PC-9 (cell line): ENCODE data around the gene LSMEM2. TPM values are rescaled to one million over a fixed set of nuclear protein-coding genes. Genes with fewer than 3 reads are reported as not detected.

Experiments
- BruUV-seq: library from RNA; stranded (reverse); fragments of 400-500 nt; replicated peaks from 2 replicates; lab custom pipeline; 2021; lab: Mats Ljungman, UMichigan
- CTCF ChIA-PET: fragments of 300-600 bp; sonication (Branson Sonifier 250); formaldehyde crosslinking; loops from one replicate; lab custom pipeline; 2022; ENCODE audit warnings: antibody characterized with exemption; lab: Charles Lee
- POLR2A ChIA-PET: fragments of 300-600 bp; sonication (Branson Sonifier 250); formaldehyde crosslinking; loops from one replicate; lab custom pipeline; 2022; ENCODE audit warnings: antibody characterized with exemption; ENCODE audit not compliant: unreplicated experiment; lab: Charles Lee
- DNase-seq, 2 experiments: peaks; one replicate each; pipeline versions ENCODE4 v3.0.0 to v3.0.0-alpha.2; 2015 to 2022; ENCODE audit warnings: mixed read lengths in 1 of 2
- H2AFZ ChIP-seq: fragments of 200-600 bp; sonication (generic); 2 replicates; pipeline ENCODE4 v1.8.1; 2017; ENCODE audit warnings: antibody characterized with exemption
- H3F3A ChIP-seq: fragments of 200-600 bp; sonication (generic); 2 replicates; pipeline ENCODE4 v1.8.1; 2017; ENCODE audit warnings: antibody characterized with exemption, mild to moderate bottlenecking, low read depth; ENCODE audit not compliant: insufficient read depth
- H3K27ac ChIP-seq: fragments of 200-600 bp; sonication (generic); 2 replicates; pipeline ENCODE4 v1.6.1; 2016; ENCODE audit warnings: mixed run types
- H3K27me3 ChIP-seq: fragments of 200-600 bp; sonication (generic); 2 replicates; pipeline ENCODE4 v1.6.1; 2016; ENCODE audit warnings: low read depth, mixed run types; ENCODE audit not compliant: insufficient read depth
- H3K36me3 ChIP-seq: fragments of 200-600 bp; sonication (generic); 2 replicates; pipeline ENCODE4 v1.6.1; 2016; ENCODE audit warnings: low read depth, mixed run types
- H3K4me1 ChIP-seq: fragments of 200-600 bp; sonication (generic); replicated peaks from 2 replicates; pipeline ENCODE4 v1.6.1; 2016; ENCODE audit warnings: mixed run types; ENCODE audit not compliant: insufficient read depth
- H3K4me2 ChIP-seq: fragments of 200-600 bp; sonication (generic); 2 replicates; pipeline ENCODE4 v1.6.1; 2017; ENCODE audit warnings: mixed run types
- H3K4me3 ChIP-seq: fragments of 200-600 bp; sonication (generic); 2 replicates; pipeline ENCODE4 v1.6.1; 2016; ENCODE audit warnings: mixed run types
- H3K79me2 ChIP-seq: fragments of 200-600 bp; sonication (generic); 2 replicates; pipeline ENCODE4 v1.6.1; 2017; ENCODE audit warnings: low read depth, mixed run types
- H3K9me2 ChIP-seq: fragments of 200-600 bp; sonication (generic); 2 replicates; pipeline ENCODE4 v1.8.1; 2017; ENCODE audit warnings: mild to moderate bottlenecking; ENCODE audit not compliant: insufficient read depth
- H3K9me3 ChIP-seq: fragments of 200-600 bp; sonication (generic); 2 replicates; pipeline ENCODE4 v1.8.1; 2016; ENCODE audit warnings: low read depth; ENCODE audit not compliant: insufficient read depth
- H4K20me1 ChIP-seq: fragments of 200-600 bp; sonication (generic); 2 replicates; pipeline ENCODE4 v1.8.1; 2017; ENCODE audit not compliant: insufficient read depth
- CTCF ChIP-seq: fragments of 200-600 bp; sonication (generic); conservative IDR thresholded peaks from 2 replicates; pipeline ENCODE4 v1.6.1; 2017; ENCODE audit warnings: mixed run types, antibody characterized with exemption, mild to moderate bottlenecking, moderate library complexity
- EZH2 ChIP-seq: fragments of 200-600 bp; sonication (generic); IDR thresholded peaks from 2 replicates; pipeline ENCODE4 v1.8.0; 2017; ENCODE audit warnings: antibody characterized with exemption, low read depth
- intact Hi-C: fragments of 100-400 bp; cut with micrococcal nuclease; formaldehyde crosslinking; loops from one replicate; pipeline ENCODE4 v1.10.0; 2022; ENCODE audit not compliant: unreplicated experiment
- total RNA-seq: library from RNA; stranded (reverse); gene quantifications from 2 replicates; pipeline ENCODE4 v1.2.3, GENCODE V29; 2021

Gene LSMEM2
- total RNA-seq, 1 experiment from 2014 or later, result 0.55 TPM

- Histone ChIP-seq H3K27ac (no peak overlapping the region), H2AFZ (no peak overlapping the region), H3K9me2 (no peaks in the 10 kb centered on the region), H3K27me3 (no peaks in the 10 kb centered on the region), H3K9me3 (no peaks in the 10 kb centered on the region), H3K4me2 (no peak overlapping the region), H3K4me1 (peaks cover 39% of the 10 kb centered on the region), H3F3A (peaks cover 24% of the 10 kb centered on the region), H4K20me1 (no peaks in the 10 kb centered on the region), H3K79me2 (peaks cover 15% of the 10 kb centered on the region), H3K36me3 (no peaks in the 10 kb centered on the region), H3K4me3 (no peak overlapping the region)
- CTCF ChIA-PET, result no interaction called here
- intact Hi-C loops, result loop anchor here (1.0 to 5.0 kb wide), 5 partner anchors 13 to 151 kb away; no protein-coding TSS in a partner anchor
- BruUV-seq, result no TSS peak
- TF ChIP-seq CTCF (no peak), EZH2 (no peak)
- POLR2A ChIA-PET, result no interaction called here
- no peak for DNase-seq
Measured at GRCh38 chr3:50273689-50274065, 5.2 kb upstream of the LSMEM2 start.

DNA sequence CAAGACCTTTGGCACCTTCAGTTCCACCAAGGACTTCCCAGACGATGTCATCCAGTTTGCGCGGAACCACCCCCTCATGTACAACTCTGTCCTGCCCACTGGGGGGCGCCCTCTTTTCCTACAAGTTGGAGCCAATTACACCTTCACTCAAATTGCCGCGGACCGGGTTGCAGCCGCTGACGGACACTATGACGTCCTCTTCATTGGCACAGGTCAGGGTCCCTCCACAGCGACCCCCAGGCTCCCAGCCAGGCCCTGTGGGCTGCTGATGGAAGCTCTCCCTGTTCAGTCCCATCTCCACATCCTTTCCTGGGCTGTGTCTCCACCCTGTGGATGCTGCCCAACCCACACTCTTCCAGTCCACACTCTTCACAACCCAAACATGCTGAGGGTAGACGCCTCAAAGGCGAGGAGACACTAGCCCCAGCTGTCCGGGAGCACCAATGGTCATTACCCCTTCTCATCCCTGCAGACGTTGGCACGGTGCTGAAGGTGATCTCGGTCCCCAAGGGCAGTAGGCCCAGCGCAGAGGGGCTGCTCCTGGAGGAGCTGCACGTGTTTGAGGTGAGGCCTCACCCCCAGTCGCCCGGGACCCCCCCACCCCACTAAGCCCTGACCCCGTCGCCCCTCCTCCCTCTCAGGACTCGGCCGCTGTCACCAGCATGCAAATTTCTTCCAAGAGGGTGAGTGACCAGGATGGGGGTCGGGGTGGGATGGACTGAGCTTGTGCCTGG is 4.3 kb upstream of the LSMEM2 start:
- intact Hi-C loops, result loop anchor here (1.0 to 5.0 kb wide), 2 partner anchors 50 to 152 kb away; no protein-coding TSS in a partner anchor
- H2AFZ ChIP-seq, result no peak overlapping the region
- no peaks in the 10 kb centered on the region for H3K36me3 ChIP-seq
- no peaks in the 10 kb centered on the region for H3K9me3 ChIP-seq
- no peak overlapping the region for H3K4me3 ChIP-seq
- H3K4me1 ChIP-seq, result peaks cover 33% of the 10 kb centered on the region
- no peak overlapping the region for H3K27ac ChIP-seq
- no peak overlapping the region for H3K4me2 ChIP-seq
- ChIA-PET CTCF (interaction anchor here (0.6 kb wide), 1 partner anchor 10 kb away, joined by 3 read pairs; no protein-coding TSS in a partner anchor), POLR2A (no interaction called here)
- no TSS peak for BruUV-seq
- H3K27me3 ChIP-seq, result no peaks in the 10 kb centered on the region
- no peaks in the 10 kb centered on the region for H4K20me1 ChIP-seq
- peaks cover 15% of the 10 kb centered on the region for H3K79me2 ChIP-seq
- H3F3A ChIP-seq, result peaks cover 17% of the 10 kb centered on the region
- peak in 1 of 2 experiments; percentile 52 for DNase-seq
- TF ChIP-seq EZH2 (no peak), CTCF (peak; percentile 85)
- no peaks in the 10 kb centered on the region for H3K9me2 ChIP-seq

DNA sequence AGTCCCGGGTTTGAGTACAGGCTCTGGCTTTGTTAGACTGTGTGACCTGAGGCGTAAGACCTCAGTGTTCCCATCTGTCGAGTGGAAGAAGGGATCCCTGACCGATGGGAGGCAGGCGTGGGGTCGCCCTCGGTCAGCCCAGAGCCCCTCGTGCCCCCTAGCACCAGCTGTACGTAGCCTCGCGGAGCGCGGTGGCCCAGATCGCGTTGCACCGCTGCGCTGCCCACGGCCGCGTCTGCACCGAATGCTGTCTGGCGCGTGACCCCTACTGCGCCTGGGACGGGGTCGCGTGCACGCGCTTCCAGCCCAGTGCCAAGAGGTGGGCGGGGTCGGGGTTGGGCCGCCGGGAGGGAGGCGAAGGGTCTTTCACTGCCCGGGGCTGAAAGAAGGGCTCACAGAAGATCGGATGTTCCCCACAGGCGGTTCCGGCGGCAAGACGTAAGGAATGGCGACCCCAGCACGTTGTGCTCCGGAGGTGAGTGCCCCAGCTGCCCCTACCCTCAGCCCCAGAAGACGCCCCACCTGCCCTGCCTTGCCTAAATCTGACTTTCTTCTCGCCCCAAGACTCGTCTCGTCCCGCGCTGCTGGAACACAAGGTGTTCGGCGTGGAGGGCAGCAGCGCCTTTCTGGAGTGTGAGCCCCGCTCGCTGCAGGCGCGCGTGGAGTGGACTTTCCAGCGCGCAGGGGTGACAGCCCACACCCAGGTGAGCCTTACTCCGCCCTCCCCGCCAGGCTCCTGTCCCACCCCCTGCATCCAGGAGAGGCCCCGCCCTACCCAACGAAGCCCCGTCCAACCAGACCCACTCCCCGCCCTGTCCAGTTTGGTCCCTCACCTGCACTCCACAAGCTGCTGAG is 3.5 kb upstream of the LSMEM2 start:
- no TSS peak for BruUV-seq
- no peak overlapping the region for H3K27ac ChIP-seq
- no peak overlapping the region for H3K4me2 ChIP-seq
- peaks cover 13% of the 10 kb centered on the region; the same call in 1 of the 2 replicates for H3F3A ChIP-seq
- H3K9me2 ChIP-seq, result no peaks in the 10 kb centered on the region
- peaks cover 12% of the 10 kb centered on the region for H3K79me2 ChIP-seq
- no peak overlapping the region for H2AFZ ChIP-seq
- peaks cover 25% of the 10 kb centered on the region for H3K4me1 ChIP-seq
- H3K9me3 ChIP-seq, result no peaks in the 10 kb centered on the region
- TF ChIP-seq EZH2 (no peak), CTCF (no peak)
- H3K27me3 ChIP-seq, result no peaks in the 10 kb centered on the region
- intact Hi-C loops, result no loop called here
- DNase-seq, result no peak
- ChIA-PET CTCF (interaction anchor here (0.6 kb wide), 1 partner anchor 11 kb away, joined by 3 read pairs; no protein-coding TSS in a partner anchor), POLR2A (no interaction called here)
- H4K20me1 ChIP-seq, result no peaks in the 10 kb centered on the region
- no peak overlapping the region for H3K4me3 ChIP-seq
- no peaks in the 10 kb centered on the region for H3K36me3 ChIP-seq
